A673 (cell line): Measurements from ENCODE around the gene RIBC1. TPM values are rescaled to one million over a fixed set of nuclear protein-coding genes. Genes with fewer than 3 reads are reported as not detected.

ENCODE experiments used
- Bru-seq: library from RNA; stranded (reverse); fragments of 400-500 nt; gene quantifications from one replicate; lab custom pipeline; 2021; lab: Mats Ljungman, UMichigan
- BruChase-seq, 2 experiments: library from RNA; stranded (reverse); fragments of 400-500 nt; gene quantifications; one replicate each; lab custom pipeline; 2021; lab: Mats Ljungman, UMichigan
- BruUV-seq: library from RNA; stranded (reverse); fragments of 400-500 nt; replicated peaks from 2 replicates; lab custom pipeline; 2021; lab: Mats Ljungman, UMichigan
- CTCF ChIA-PET: fragments of 300-600 bp; sonication (Branson Sonifier 250); formaldehyde crosslinking; loops from one replicate; lab custom pipeline; 2022; ENCODE audit warnings: antibody characterized with exemption; lab: Charles Lee
- POLR2A ChIA-PET: fragments of 300-600 bp; sonication (Branson Sonifier 250); formaldehyde crosslinking; loops from one replicate; lab custom pipeline; 2022; ENCODE audit warnings: antibody characterized with exemption; ENCODE audit not compliant: low non-redundant PET; lab: Charles Lee
- DNase-seq: peaks from one replicate; pipeline ENCODE4 v3.0.0-alpha.2; 2015; ENCODE audit warnings: low spot score
- H3K27ac ChIP-seq: fragments of 200-600 bp; sonication (generic); 2 replicates; pipeline ENCODE4 v1.5.1; 2016; ENCODE audit warnings: mixed run types, low read depth, mild to moderate bottlenecking, mixed read lengths, antibody characterized with exemption, low read length; ENCODE audit not compliant: poor library complexity, severe bottlenecking
- H3K27me3 ChIP-seq: fragments of 200-600 bp; sonication (generic); replicated peaks from 2 replicates; pipeline ENCODE4 v1.6.1; 2017; ENCODE audit warnings: mixed run types, low read depth, mild to moderate bottlenecking, mixed read lengths, antibody characterized with exemption, low read length; ENCODE audit not compliant: insufficient read depth, poor library complexity
- H3K36me3 ChIP-seq: fragments of 200-600 bp; sonication (generic); 2 replicates; pipeline ENCODE4 v1.6.1; 2016; ENCODE audit warnings: mixed run types, mild to moderate bottlenecking, mixed read lengths, antibody characterized with exemption, low read length; ENCODE audit not compliant: insufficient read depth, poor library complexity, severe bottlenecking
- H3K4me1 ChIP-seq: fragments of 200-600 bp; sonication (generic); 2 replicates; pipeline ENCODE4 v1.6.1; 2017; ENCODE audit warnings: mixed run types, mild to moderate bottlenecking, mixed read lengths, antibody characterized with exemption, low read length; ENCODE audit not compliant: insufficient read depth, poor library complexity, severe bottlenecking
- H3K4me3 ChIP-seq: fragments of 200-600 bp; sonication (generic); 2 replicates; pipeline ENCODE4 v1.5.1; 2016; ENCODE audit warnings: low read depth, mixed run types, mild to moderate bottlenecking, mixed read lengths, low read length; ENCODE audit not compliant: poor library complexity, severe bottlenecking
- H3K9me3 ChIP-seq: fragments of 200-600 bp; sonication (generic); 2 replicates; pipeline ENCODE4 v1.6.1; 2016; ENCODE audit warnings: mixed run types, low read depth, mild to moderate bottlenecking, mixed read lengths, antibody characterized with exemption, low read length; ENCODE audit not compliant: poor library complexity, severe bottlenecking
- EZH2 ChIP-seq: fragments of 200-600 bp; sonication (generic); IDR thresholded peaks from 2 replicates; pipeline ENCODE4 v1.6.1; 2017; ENCODE audit warnings: borderline replicate concordance, low read depth, mild to moderate bottlenecking, mixed read lengths, antibody characterized with exemption, low read length; ENCODE audit not compliant: poor library complexity, severe bottlenecking
- intact Hi-C: fragments of 100-400 bp; cut with micrococcal nuclease; formaldehyde crosslinking; loops from one replicate; pipeline ENCODE4 v1.10.0; 2022; ENCODE audit not compliant: unreplicated experiment
- long read RNA-seq: library from polyadenylated mRNA; stranded (forward); transcript quantifications from one replicate; pipeline ENCODE4 v2.0.0, GENCODE V29; 2022
- total RNA-seq: library from RNA; stranded (reverse); gene quantifications from 2 replicates; pipeline ENCODE4 v1.2.3, GENCODE V29; 2021
- TF ChIP-seq, protein P1 (sequence below): fragments of 300-800, 200-600 bp; sonication (generic); conservative IDR thresholded peaks from 2 replicates; pipeline ENCODE4 v1.5.1; 2017; ENCODE audit warnings: low read depth, mild to moderate bottlenecking, antibody characterized with exemption, low read length, moderate library complexity, mixed read lengths

Gene RIBC1
- total RNA-seq (0.68 and 1.0 TPM in 2 replicates), Bru-seq, nascent RNA (percentile 35 among the genes with signal in this experiment), BruChase-seq, experiment 1, labeled RNA remaining after a 2-hour chase (percentile 32 among the genes with signal in this experiment), BruChase-seq, experiment 2, labeled RNA remaining after a 6-hour chase (percentile 35 among the genes with signal in this experiment)
- long read RNA-seq, partial matches to known transcripts, result 0 of 2 reads
- long read RNA-seq, other reads (novel, unspliced or antisense), result 2 of 2 reads

DNA sequence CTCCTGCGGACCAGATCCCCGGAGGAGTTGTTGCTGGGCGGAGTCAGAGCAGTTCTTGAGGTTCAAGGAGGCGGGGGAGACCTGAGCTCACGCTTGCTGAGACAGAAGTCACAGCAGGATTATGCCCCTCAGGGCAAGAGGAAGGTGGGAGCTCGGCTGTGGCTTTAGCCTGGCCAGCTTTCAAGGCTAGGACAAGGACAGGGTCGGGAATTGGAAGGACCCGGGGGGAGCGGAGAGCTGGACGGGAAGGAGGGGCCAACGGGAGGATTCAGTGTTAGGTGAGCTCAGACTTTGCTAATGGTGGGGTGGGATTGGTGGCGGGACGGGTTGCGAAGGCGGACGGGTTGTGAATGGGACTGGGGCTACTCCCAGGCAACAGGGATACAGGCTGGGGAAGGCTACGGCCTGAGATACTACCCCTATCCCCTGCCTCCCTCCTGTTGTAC, at the start of gene RIBC1:
TSS of gene RIBC1 (plus strand) at position 13 of the 446 bp plus-strand sequence. CDS start 3,404 bp downstream, outside the sequence.
- Histone ChIP-seq H3K4me1 (no peaks in the 10 kb centered on the region), H3K27ac (peak within 1 kb of the TSS; percentile 94), H3K9me3 (no peaks in the 10 kb centered on the region), H3K4me3 (peak within 1 kb of the TSS; percentile 69), H3K27me3 (no peaks in the 10 kb centered on the region), H3K36me3 (peaks cover 3% of the 10 kb centered on the region)
- ChIA-PET CTCF (interaction anchor here (0.7 to 1.1 kb wide), 2 partner anchors 23 to 105 kb away, joined by 4 read pairs; no protein-coding TSS in a partner anchor), POLR2A (interaction anchor here (0.6 to 0.8 kb wide), 3 partner anchors 24 to 128 kb away, joined by 5 to 7 read pairs (median 7); no protein-coding TSS in a partner anchor)
- BruUV-seq, result no TSS peak
- no peak for DNase-seq
- no peak for TF ChIP-seq EZH2
- TF ChIP-seq, protein P1, sequence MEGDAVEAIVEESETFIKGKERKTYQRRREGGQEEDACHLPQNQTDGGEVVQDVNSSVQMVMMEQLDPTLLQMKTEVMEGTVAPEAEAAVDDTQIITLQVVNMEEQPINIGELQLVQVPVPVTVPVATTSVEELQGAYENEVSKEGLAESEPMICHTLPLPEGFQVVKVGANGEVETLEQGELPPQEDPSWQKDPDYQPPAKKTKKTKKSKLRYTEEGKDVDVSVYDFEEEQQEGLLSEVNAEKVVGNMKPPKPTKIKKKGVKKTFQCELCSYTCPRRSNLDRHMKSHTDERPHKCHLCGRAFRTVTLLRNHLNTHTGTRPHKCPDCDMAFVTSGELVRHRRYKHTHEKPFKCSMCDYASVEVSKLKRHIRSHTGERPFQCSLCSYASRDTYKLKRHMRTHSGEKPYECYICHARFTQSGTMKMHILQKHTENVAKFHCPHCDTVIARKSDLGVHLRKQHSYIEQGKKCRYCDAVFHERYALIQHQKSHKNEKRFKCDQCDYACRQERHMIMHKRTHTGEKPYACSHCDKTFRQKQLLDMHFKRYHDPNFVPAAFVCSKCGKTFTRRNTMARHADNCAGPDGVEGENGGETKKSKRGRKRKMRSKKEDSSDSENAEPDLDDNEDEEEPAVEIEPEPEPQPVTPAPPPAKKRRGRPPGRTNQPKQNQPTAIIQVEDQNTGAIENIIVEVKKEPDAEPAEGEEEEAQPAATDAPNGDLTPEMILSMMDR, result no peak
- intact Hi-C loops, result no loop called here

DNA sequence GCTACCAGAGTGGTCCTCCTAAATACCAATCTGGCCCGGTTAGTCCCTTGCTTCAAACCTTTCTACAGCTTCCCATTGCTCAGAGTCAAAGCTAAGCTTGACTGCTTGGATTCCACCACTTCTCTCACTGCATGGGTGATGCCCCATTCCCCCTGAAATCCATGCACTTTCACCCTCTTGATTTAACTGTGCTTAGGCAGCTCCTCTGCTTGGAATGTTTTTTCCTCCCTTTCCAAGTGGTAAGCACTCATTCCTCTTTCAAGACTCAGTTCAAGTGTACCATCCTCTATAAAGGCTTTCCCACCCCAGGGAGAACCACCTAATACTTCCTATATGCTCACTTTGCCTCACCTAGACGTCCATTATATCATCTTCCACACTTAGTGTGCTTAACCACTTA, 49.4 kb upstream of the RIBC1 start:
- TF ChIP-seq EZH2, result no peak
- TF ChIP-seq, protein P1, result no peak
- DNase-seq, result no peak
- Histone ChIP-seq H3K4me3 (no peak overlapping the region), H3K9me3 (peaks cover 2% of the 10 kb centered on the region), H3K4me1 (no peaks in the 10 kb centered on the region), H3K36me3 (peaks cover 8% of the 10 kb centered on the region), H3K27ac (no peak overlapping the region), H3K27me3 (no peaks in the 10 kb centered on the region)
- POLR2A ChIA-PET, result no interaction called here
- intact Hi-C loops, result no loop called here
- CTCF ChIA-PET, result no interaction called here
- BruUV-seq, result no TSS peak

DNA sequence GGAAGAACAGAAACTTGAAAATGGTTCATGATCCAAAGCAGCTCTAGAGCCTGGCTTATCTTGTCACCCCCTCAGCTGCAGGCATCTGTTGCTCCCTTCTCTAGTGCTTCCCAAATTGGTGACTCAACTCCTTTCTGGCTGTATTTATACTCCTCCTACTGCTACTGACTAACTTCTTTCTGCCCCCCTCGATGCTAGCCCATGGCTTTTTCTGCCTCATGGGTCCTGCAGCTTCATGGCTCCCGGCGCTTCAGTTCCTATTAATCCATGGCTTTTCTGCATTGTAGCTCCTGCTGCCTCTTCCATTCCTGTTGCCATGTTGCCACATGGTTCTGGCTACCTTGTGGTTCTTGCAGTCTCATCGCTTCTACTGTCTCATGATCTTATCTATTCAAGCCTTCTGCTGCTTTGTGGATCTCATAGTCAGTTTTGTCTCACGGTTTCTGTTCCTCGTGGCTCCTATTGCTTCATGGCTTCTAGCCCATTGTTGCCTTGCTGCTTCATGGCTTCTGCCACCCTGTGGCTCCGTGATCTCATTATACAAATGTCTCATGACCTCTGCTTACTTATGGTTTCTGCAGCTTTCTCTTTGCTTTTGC, 48.4 kb upstream of the RIBC1 start:
- CTCF ChIA-PET, result no interaction called here
- intact Hi-C loops, result no loop called here
- POLR2A ChIA-PET, result no interaction called here
- DNase-seq, result no peak
- BruUV-seq, result no TSS peak
- Histone ChIP-seq H3K36me3 (peaks cover 19% of the 10 kb centered on the region), H3K27me3 (no peaks in the 10 kb centered on the region), H3K9me3 (no peaks in the 10 kb centered on the region), H3K4me3 (no peak overlapping the region), H3K4me1 (no peaks in the 10 kb centered on the region), H3K27ac (no peak overlapping the region)
- TF ChIP-seq EZH2, result no peak
- TF ChIP-seq, protein P1, result no peak
